SK-N-SH (cell line): ENCODE data around the gene RCAN2.

Source experiments
- EP300 ChIP-seq, 2 experiments: IDR thresholded peaks; 2 replicates each; pipeline versions ENCODE4 v1.4.0 to v1.6.1; 2012; ENCODE audit warnings: borderline replicate concordance in 1 of 2, low read depth in 1 of 2, low read length in 1 of 2
- EZH2phosphoT487 ChIP-seq: fragments of 200-600 bp; sonication (generic); IDR thresholded peaks from 2 replicates; pipeline ENCODE4 v1.6.1; 2017; ENCODE audit warnings: low read depth, mixed run types, mild to moderate bottlenecking, antibody characterized with exemption, moderate library complexity, borderline replicate concordance
- FOXM1 ChIP-seq: IDR thresholded peaks from 2 replicates; pipeline ENCODE4 v1.4.0; 2012; ENCODE audit warnings: low read depth, mild to moderate bottlenecking
- JUND ChIP-seq: IDR thresholded peaks from 2 replicates; pipeline ENCODE4 v1.4.0; 2012
- MEF2A ChIP-seq: IDR thresholded peaks from 2 replicates; pipeline ENCODE4 v1.4.0; 2012; ENCODE audit warnings: low read depth, borderline replicate concordance
- NRF1 ChIP-seq: IDR thresholded peaks from 2 replicates; pipeline ENCODE4 v1.6.1; 2012; ENCODE audit warnings: low read depth, mild to moderate bottlenecking, low read length
- POLR2AphosphoS5 ChIP-seq: IDR thresholded peaks from 2 replicates; pipeline ENCODE4 v1.6.1; 2012; ENCODE audit warnings: low read depth, low read length
- RFX5 ChIP-seq: IDR thresholded peaks from 2 replicates; pipeline ENCODE4 v1.6.1; 2012; ENCODE audit warnings: mild to moderate bottlenecking, improper control_type of control experiment, low read length
- YY1 ChIP-seq: IDR thresholded peaks from 2 replicates; pipeline ENCODE4 v1.4.0; 2012; ENCODE audit warnings: low read depth, mild to moderate bottlenecking
- TF ChIP-seq, protein P1 (sequence below): fragments of 200-600 bp; sonication (generic); IDR thresholded peaks from 2 replicates; pipeline ENCODE4 v1.6.1; 2017; ENCODE audit warnings: antibody characterized with exemption, mild to moderate bottlenecking, moderate library complexity
- TF ChIP-seq, protein P2 (sequence below): fragments of 150-350 bp; IDR thresholded peaks from 2 replicates; pipeline ENCODE4 v1.6.1; 2017; ENCODE audit warnings: antibody characterized with exemption, low read length, low read depth, borderline replicate concordance
- TF ChIP-seq, protein P3 (sequence below): IDR thresholded peaks from 2 replicates; pipeline ENCODE4; 2012
- TF ChIP-seq, protein P4 (sequence below): IDR thresholded peaks from 2 replicates; pipeline ENCODE4 v1.6.1; 2012; ENCODE audit warnings: mild to moderate bottlenecking, low read depth, low read length, moderate library complexity

DNA sequence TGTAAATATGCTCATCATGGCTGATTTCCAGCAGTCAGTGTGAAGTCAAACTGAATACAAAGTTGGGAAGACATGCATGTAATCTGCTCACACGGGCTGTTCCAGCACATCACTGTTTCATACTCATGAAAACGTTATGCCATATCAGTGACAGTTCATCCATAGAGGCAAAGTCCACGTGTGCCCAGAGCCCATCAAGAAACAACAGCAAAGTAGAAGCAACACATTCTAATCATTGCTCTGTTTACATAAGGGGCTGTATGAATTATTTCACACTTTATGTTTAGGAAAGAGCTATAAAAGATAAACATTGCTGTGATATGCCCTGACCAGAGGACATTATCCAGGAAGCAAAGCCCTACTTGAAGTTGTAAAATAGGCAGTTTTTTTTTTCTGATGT is 163.5 kb downstream of the RCAN2 start:
- TF ChIP-seq, protein P1, sequence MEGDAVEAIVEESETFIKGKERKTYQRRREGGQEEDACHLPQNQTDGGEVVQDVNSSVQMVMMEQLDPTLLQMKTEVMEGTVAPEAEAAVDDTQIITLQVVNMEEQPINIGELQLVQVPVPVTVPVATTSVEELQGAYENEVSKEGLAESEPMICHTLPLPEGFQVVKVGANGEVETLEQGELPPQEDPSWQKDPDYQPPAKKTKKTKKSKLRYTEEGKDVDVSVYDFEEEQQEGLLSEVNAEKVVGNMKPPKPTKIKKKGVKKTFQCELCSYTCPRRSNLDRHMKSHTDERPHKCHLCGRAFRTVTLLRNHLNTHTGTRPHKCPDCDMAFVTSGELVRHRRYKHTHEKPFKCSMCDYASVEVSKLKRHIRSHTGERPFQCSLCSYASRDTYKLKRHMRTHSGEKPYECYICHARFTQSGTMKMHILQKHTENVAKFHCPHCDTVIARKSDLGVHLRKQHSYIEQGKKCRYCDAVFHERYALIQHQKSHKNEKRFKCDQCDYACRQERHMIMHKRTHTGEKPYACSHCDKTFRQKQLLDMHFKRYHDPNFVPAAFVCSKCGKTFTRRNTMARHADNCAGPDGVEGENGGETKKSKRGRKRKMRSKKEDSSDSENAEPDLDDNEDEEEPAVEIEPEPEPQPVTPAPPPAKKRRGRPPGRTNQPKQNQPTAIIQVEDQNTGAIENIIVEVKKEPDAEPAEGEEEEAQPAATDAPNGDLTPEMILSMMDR: no peak
- TF ChIP-seq, protein P2, sequence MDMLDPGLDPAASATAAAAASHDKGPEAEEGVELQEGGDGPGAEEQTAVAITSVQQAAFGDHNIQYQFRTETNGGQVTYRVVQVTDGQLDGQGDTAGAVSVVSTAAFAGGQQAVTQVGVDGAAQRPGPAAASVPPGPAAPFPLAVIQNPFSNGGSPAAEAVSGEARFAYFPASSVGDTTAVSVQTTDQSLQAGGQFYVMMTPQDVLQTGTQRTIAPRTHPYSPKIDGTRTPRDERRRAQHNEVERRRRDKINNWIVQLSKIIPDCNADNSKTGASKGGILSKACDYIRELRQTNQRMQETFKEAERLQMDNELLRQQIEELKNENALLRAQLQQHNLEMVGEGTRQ: no peak
- no peak for TF ChIP-seq POLR2AphosphoS5
- no peak for TF ChIP-seq MEF2A
- TF ChIP-seq JUND: no peak
- TF ChIP-seq, protein P3, sequence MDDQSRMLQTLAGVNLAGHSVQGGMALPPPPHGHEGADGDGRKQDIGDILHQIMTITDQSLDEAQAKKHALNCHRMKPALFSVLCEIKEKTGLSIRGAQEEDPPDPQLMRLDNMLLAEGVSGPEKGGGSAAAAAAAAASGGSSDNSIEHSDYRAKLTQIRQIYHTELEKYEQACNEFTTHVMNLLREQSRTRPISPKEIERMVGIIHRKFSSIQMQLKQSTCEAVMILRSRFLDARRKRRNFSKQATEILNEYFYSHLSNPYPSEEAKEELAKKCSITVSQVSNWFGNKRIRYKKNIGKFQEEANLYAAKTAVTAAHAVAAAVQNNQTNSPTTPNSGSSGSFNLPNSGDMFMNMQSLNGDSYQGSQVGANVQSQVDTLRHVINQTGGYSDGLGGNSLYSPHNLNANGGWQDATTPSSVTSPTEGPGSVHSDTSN: no peak
- TF ChIP-seq EP300 (IDR thresholded peaks at IDR 0.05; ENCODE audit: borderline replicate concordance in 1 of 2, low read depth in 1 of 2, low read length in 1 of 2): no peak
- no peak for TF ChIP-seq EZH2phosphoT487
- no peak for TF ChIP-seq FOXM1
- no peak for TF ChIP-seq NRF1
- no peak for TF ChIP-seq YY1
- TF ChIP-seq RFX5: no peak
- TF ChIP-seq, protein P4, sequence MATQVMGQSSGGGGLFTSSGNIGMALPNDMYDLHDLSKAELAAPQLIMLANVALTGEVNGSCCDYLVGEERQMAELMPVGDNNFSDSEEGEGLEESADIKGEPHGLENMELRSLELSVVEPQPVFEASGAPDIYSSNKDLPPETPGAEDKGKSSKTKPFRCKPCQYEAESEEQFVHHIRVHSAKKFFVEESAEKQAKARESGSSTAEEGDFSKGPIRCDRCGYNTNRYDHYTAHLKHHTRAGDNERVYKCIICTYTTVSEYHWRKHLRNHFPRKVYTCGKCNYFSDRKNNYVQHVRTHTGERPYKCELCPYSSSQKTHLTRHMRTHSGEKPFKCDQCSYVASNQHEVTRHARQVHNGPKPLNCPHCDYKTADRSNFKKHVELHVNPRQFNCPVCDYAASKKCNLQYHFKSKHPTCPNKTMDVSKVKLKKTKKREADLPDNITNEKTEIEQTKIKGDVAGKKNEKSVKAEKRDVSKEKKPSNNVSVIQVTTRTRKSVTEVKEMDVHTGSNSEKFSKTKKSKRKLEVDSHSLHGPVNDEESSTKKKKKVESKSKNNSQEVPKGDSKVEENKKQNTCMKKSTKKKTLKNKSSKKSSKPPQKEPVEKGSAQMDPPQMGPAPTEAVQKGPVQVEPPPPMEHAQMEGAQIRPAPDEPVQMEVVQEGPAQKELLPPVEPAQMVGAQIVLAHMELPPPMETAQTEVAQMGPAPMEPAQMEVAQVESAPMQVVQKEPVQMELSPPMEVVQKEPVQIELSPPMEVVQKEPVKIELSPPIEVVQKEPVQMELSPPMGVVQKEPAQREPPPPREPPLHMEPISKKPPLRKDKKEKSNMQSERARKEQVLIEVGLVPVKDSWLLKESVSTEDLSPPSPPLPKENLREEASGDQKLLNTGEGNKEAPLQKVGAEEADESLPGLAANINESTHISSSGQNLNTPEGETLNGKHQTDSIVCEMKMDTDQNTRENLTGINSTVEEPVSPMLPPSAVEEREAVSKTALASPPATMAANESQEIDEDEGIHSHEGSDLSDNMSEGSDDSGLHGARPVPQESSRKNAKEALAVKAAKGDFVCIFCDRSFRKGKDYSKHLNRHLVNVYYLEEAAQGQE: no peak
